NCI-H2029 (cell line): ENCODE results near the gene CYP3A4.
"Not testable (repeated sequence)": the region's sequence is repeated elsewhere in the genome, so short reads cannot be mapped to it uniquely, and the experiment has no call there.

Experiments used
- DNase-seq: peaks from one replicate; lab custom pipeline; 2025; lab: John Stamatoyannopoulos, UW

The CYP3A4 gene

GRCh38 chr7:99751322-99752052, 32.5 kb downstream of the CYP3A4 start:
- DNase-seq: not testable (repeated sequence)

DNA sequence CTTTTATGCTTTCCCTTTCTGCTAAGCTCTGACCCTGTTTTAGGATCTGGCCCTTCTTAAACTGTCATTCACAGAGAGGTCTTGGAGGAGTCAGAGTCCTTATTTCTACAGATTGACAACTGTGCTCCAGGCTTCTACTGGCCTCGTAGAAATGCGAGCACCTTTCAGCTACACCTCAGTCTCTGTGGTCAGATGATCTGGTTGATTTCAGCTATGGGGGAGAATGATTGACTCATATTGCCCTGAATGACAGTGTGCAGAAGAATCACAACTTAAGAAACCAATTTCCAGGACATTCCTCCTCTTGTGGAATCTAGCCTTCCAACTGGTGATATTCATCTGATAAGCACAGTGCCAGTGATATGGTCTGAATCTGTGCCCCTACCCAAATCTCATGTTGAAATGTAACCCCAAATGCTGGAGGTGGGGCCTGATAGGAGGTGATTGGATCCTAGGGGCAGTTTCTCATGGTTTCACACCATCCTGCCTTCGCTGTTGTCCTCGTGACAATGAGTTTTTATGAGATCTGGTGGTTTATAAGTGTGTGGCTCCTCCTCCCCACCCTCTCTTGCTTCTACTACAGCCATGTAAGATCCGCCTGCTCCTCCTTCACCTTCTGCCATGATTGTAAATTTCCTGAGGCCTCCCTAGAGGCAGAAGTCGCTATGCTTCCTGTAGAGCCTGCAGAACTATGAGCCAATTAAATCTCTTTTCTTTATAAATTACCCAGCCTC, 35.0 kb downstream of the CYP3A4 start:
- DNase-seq: no peak

GRCh38 chr7:99746915-99747314, 37.1 kb downstream of the CYP3A4 start:
- not testable (repeated sequence) for DNase-seq

DNA sequence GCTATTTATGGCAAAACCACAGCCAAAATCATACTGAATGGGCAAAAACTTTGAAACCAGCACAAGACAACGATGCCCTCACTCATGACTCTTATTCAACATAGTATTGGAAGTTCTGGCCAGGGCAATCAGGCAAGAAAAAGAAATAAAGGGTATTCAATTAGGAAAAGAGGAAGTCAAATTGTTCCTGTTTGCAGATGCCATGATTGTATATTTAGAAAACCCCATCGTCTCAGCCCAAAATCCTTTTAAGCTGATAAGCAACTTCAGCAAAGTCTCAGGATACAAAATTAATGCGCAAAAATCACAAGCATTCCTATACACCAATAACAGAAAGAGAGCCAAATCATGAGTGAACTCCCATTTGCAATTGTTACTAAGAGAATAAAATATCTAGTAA, 38.6 kb downstream of the CYP3A4 start:
- DNase-seq: not testable (repeated sequence)

GRCh38 chr7:99742737-99743394, 41.1 kb downstream of the CYP3A4 start:
- no peak for DNase-seq

GRCh38 chr7:99741441-99741795, 42.6 kb downstream of the CYP3A4 start:
- DNase-seq: no peak

GRCh38 chr7:99740573-99741440, 43.2 kb downstream of the CYP3A4 start:
- no peak for DNase-seq

DNA sequence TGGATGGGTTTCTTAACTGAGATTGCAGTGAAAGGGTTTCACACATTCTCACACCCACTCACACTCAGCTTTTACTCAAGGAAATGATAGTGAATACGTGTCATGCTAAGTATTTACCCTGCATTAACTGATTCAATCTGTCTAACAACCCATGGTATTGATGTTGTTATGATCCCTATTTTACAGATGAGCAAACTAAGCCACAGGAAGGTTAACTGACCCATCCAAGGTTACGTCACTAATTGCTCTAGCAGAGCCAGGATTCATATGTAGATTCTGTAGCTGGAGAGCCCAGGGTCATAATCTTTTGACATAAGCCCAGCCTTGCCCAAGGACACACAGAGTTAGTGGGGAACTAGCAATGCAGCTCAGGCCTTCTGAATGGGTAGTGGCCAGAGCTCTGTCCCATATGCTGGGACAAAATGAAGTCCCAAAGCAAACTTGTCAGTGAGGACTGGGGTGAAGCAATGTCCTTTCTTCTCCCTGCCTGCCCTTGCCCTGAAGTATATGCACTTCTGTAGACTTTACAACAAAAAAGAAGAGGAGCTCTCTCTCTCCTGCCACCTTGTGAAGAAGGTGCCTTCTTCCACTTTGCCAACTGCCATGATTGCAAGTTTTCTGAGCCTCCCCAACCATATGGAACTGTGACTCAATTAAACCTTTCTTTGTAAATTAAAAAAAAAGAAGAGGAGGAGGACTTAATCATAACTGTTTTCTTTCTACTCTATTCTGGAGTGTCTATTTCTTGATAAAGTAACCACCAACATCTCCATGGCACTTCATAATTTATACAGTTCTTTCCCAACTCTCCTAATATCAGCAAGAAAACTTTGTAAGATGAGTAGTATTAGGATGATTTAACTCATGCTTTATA, 44.0 kb downstream of the CYP3A4 start:
- no peak for DNase-seq

DNA sequence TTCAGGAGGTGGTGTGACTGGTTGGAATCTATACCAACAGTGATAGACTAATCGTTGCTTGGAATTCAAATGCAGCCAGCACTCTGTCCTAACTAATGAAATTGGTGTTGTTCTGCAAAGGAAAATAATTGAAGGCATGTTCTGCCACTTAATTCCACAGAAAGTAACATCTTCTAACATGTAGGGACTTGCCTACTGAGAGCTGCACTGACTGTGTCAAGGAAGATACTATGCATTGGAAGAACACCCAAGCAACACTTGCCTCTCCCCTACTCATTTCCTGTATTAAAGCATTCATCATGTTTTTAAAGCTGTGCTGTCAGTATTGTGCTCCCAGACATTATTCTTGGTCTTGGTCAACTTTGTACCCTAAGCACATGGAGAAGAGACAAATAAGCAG, 46.3 kb downstream of the CYP3A4 start:
- DNase-seq: no peak

DNA sequence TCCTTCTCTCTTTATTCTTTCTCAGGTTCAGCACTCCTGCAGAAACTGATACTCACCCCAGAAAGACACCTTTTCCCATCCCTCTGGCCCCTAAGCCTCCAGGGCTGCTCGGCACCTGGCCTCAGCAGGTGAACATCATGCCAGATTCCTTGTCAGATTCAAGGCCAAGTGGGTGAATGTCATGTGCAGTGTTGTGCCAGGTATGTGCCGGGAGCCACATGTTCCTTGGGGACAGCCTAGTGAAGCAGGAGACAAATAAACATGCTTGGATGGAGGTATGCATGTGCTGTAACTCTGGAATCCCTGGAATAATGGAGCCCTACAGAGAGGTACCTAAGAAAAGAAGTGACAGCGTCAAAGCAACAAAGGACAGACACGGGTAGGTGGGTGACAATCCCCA, 47.3 kb downstream of the CYP3A4 start:
- DNase-seq: not testable (repeated sequence)

- no peak for DNase-seq
These were observed 49.0 kb downstream of the CYP3A4 start, which contains the start of gene CYP3A7 for GRCh38 chr7:99734987-99735386. CYP3A7 (minus strand) TSS chr7:99735196; CDS start chr7:99735093, 103 bp downstream.

- no peak for DNase-seq
These were observed 50.5 kb downstream of the CYP3A4 start for GRCh38 chr7:99733448-99733847.

GRCh38 chr7:99733003-99733402, 51.0 kb downstream of the CYP3A4 start:
- DNase-seq: no peak

- DNase-seq: no peak
These were observed 52.2 kb downstream of the CYP3A4 start for GRCh38 chr7:99731638-99732374.

- no peak for DNase-seq
These were observed 53.0 kb downstream of the CYP3A4 start for GRCh38 chr7:99730992-99731391.

GRCh38 chr7:99730238-99730810, 53.7 kb downstream of the CYP3A4 start:
- no peak for DNase-seq

- DNase-seq: no peak
These were observed 54.3 kb downstream of the CYP3A4 start for GRCh38 chr7:99729486-99730237.

DNA sequence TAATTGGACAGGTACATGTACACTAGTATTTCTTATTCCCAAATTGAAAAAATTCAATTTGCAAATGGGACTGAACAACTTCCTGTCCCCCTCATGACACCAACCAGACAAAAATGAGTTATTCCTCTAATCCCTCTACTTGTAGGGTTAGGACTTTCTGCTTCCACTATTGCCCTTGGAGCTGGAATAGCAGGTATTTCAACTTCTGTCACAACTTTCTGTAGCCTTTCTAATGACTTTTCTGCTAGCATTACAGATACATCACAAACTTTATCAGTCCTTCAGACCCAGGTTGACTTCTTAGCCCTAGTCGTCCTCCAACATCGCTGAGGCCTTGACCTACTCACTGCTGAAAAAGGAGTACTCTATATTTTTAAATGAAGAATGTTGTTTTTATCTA, 55.4 kb downstream of the CYP3A4 start:
- no peak for DNase-seq

- not testable (repeated sequence) for DNase-seq
These were observed 60.8 kb downstream of the CYP3A4 start for GRCh38 chr7:99723201-99723600.
